Smooth muscle cell (in vitro differentiated cells): ENCODE measurements around the gene TRIO. TPM values are rescaled to one million over a fixed set of nuclear protein-coding genes. Genes with fewer than 3 reads are reported as not detected.

Experiments used
- DNase-seq: peaks from one replicate; lab custom pipeline; 2025; ENCODE audit not compliant: unreplicated experiment; lab: John Stamatoyannopoulos, UW
- H2AFZ ChIP-seq: fragments of 200-600 bp; sonication (generic); 2 replicates; pipeline ENCODE4 v1.6.0; 2016; ENCODE audit warnings: antibody characterized with exemption, low read depth, mild to moderate bottlenecking
- H3F3A ChIP-seq: fragments of 200-600 bp; sonication (generic); 2 replicates; pipeline ENCODE4 v1.6.0; 2017; ENCODE audit warnings: antibody characterized with exemption, low read depth
- H3K27ac ChIP-seq: fragments of 200-600 bp; sonication (generic); 2 replicates; pipeline ENCODE4 v1.5.1; 2016; ENCODE audit warnings: low read depth, mild to moderate bottlenecking
- H3K27me3 ChIP-seq: fragments of 200-600 bp; sonication (generic); 2 replicates; pipeline ENCODE4 v1.6.1; 2016; ENCODE audit warnings: low read depth, mild to moderate bottlenecking
- H3K36me3 ChIP-seq: fragments of 200-600 bp; sonication (generic); 2 replicates; pipeline ENCODE4 v1.5.1; 2016; ENCODE audit warnings: low read depth
- H3K4me1 ChIP-seq: fragments of 200-600 bp; sonication (generic); 2 replicates; pipeline ENCODE4 v1.5.1; 2016; ENCODE audit warnings: low read depth
- H3K4me2 ChIP-seq: fragments of 200-600 bp; sonication (generic); 2 replicates; pipeline ENCODE4 v1.6.0; 2016; ENCODE audit warnings: mild to moderate bottlenecking
- H3K4me3 ChIP-seq: fragments of 200-600 bp; sonication (generic); 2 replicates; pipeline ENCODE4 v1.5.1; 2016; ENCODE audit warnings: mild to moderate bottlenecking
- H3K79me2 ChIP-seq: fragments of 200-600 bp; sonication (generic); 2 replicates; pipeline ENCODE4 v1.6.0; 2016; ENCODE audit warnings: low read depth, mild to moderate bottlenecking
- H3K9ac ChIP-seq: fragments of 200-600 bp; sonication (generic); 2 replicates; pipeline ENCODE4 v1.6.0; 2016; ENCODE audit warnings: low read depth
- H3K9me3 ChIP-seq: fragments of 200-600 bp; sonication (generic); replicated peaks from 2 replicates; pipeline ENCODE4 v1.5.1; 2016; ENCODE audit warnings: low read depth
- H4K20me1 ChIP-seq: fragments of 200-600 bp; sonication (generic); 2 replicates; pipeline ENCODE4 v1.6.0; 2016; ENCODE audit warnings: low read depth
- CTCF ChIP-seq: fragments of 200-600 bp; sonication (generic); IDR thresholded peaks from 2 replicates; pipeline ENCODE4 v1.5.1; 2017; ENCODE audit warnings: borderline replicate concordance, mild to moderate bottlenecking, antibody characterized with exemption; ENCODE audit not compliant: insufficient read depth, poor library complexity, severe bottlenecking
- WGBS: methylation state at CpG from one replicate; pipeline ENCODE4 v1.1.7; 2016; ENCODE audit warnings: low lambda C conversion rate; 5-methylcytosine and 5-hydroxymethylcytosine counted together
- polyA plus RNA-seq: library from polyadenylated mRNA; unstranded; fragments of >200 nt; fragmentation: Nextera tagmentation; extraction: Ambion mirVana; gene quantifications from 2 replicates; pipeline ENCODE4 v1.2.1, GENCODE V29; 2016
- total RNA-seq: library from RNA; depleted of rRNA; stranded (reverse); fragments of >200 nt; gene quantifications from 2 replicates; pipeline ENCODE4 v1.2.3, GENCODE V29; 2014

Gene TRIO
- total and polyA plus RNA-seq, 2 experiments from 2014 or later, result 10.2 to 118 TPM

- Histone ChIP-seq H3K36me3 (peaks cover 3% of the 10 kb centered on the region), H3K27me3 (no peaks in the 10 kb centered on the region), H3K9me3 (no peaks in the 10 kb centered on the region), H3K4me3 (no peak overlapping the region), H3K27ac (no peak overlapping the region), H3K79me2 (peaks cover 6% of the 10 kb centered on the region), H3K4me1 (no peaks in the 10 kb centered on the region), H3F3A (no peaks in the 10 kb centered on the region), H2AFZ (no peak overlapping the region), H3K4me2 (no peak overlapping the region), H4K20me1 (peaks cover 80% of the 10 kb centered on the region), H3K9ac (no peak overlapping the region)
- no peak for TF ChIP-seq CTCF
- no peak for DNase-seq
- WGBS, result 93% methylated on average over 7 of the region's 7 CpGs
These were observed 215.4 kb downstream of the TRIO start for GRCh38 chr5:14358536-14358935.

GRCh38 chr5:14359069-14360043 is 216.2 kb downstream of the TRIO start:
- Histone ChIP-seq H3K4me1 (no peaks in the 10 kb centered on the region), H3K4me2 (no peak overlapping the region), H3K9me3 (no peaks in the 10 kb centered on the region), H3K27ac (no peak overlapping the region), H2AFZ (no peak overlapping the region), H3K27me3 (no peaks in the 10 kb centered on the region), H3F3A (no peaks in the 10 kb centered on the region), H4K20me1 (peaks cover 80% of the 10 kb centered on the region), H3K79me2 (peaks cover under 1% of the 10 kb centered on the region), H3K9ac (no peak overlapping the region), H3K4me3 (no peak overlapping the region), H3K36me3 (peaks cover 11% of the 10 kb centered on the region)
- TF ChIP-seq CTCF, result no peak
- WGBS, result 96% methylated on average over 27 of the region's 27 CpGs
- no peak for DNase-seq

- Histone ChIP-seq H4K20me1 (peaks cover 68% of the 10 kb centered on the region), H3K36me3 (peaks cover 31% of the 10 kb centered on the region)
These were observed 219.3 kb downstream of the TRIO start for GRCh38 chr5:14362491-14362890.

More at GRCh38 chr5:14362491-14362890, 219.3 kb downstream of the TRIO start:
- no peak overlapping the region for H3K4me2 ChIP-seq
- H3F3A ChIP-seq, result no peaks in the 10 kb centered on the region
- DNase-seq, result no peak
- H3K9me3 ChIP-seq, result no peaks in the 10 kb centered on the region
- no peak overlapping the region for H3K4me3 ChIP-seq
- TF ChIP-seq CTCF, result no peak
- H3K9ac ChIP-seq, result no peak overlapping the region
- no peak overlapping the region for H3K27ac ChIP-seq
- no peaks in the 10 kb centered on the region for H3K4me1 ChIP-seq
- WGBS, result 86% methylated on average over 9 of the region's 9 CpGs
- no peaks in the 10 kb centered on the region for H3K79me2 ChIP-seq
- H2AFZ ChIP-seq, result no peak overlapping the region
- no peaks in the 10 kb centered on the region for H3K27me3 ChIP-seq
